Esophagus muscularis mucosa (tissue), 4 donors: ENCODE results near the gene VWA7. TPM values are rescaled to one million over a fixed set of nuclear protein-coding genes. Genes with fewer than 3 reads are reported as not detected.

Experiments
- DNase-seq: peaks from one replicate; pipeline ENCODE4 v3.0.0-alpha.2; 2017; ENCODE audit errors: extremely low spot score
- H3K27ac ChIP-seq, 4 donors: fragments of 200-600 bp; sonication (generic); replicated peaks in 1 of 4; 1 replicate in 3 of 4; 2 replicates in 1 of 4; pipeline ENCODE4 v1.5.1; 2016 to 2019; ENCODE audit warnings: mild to moderate bottlenecking in 1 of 4
- H3K27me3 ChIP-seq, 4 donors: fragments of 200-600 bp; sonication (generic); one replicate each; pipeline versions ENCODE4 v1.5.1 to v1.6.0; 2016 to 2019
- H3K36me3 ChIP-seq, 4 donors: fragments of 200-600 bp; sonication (generic); one replicate each; pipeline ENCODE4 v1.5.1; 2016 to 2019
- H3K4me1 ChIP-seq, 4 donors: fragments of 200-600 bp; sonication (generic); one replicate each; pipeline ENCODE4 v1.5.1; 2016 to 2019
- H3K4me3 ChIP-seq, 4 donors: fragments of 200-600 bp; sonication (generic); 1 replicate in 2 of 4; 2 replicates in 2 of 4; pipeline ENCODE4 v1.5.1; 2016 to 2019; ENCODE audit warnings: mild to moderate bottlenecking in 4 of 4, moderate library complexity in 1 of 4
- H3K9me3 ChIP-seq, 4 donors: fragments of 200-600 bp; sonication (generic); 1 replicate in 3 of 4; 2 replicates in 1 of 4; pipeline ENCODE4 v1.5.1; 2016 to 2019
- EP300 ChIP-seq: sonication (generic); formaldehyde crosslinking; IDR thresholded peaks from one replicate; pipeline ENCODE4 v1.6.1; 2017; ENCODE audit warnings: antibody characterized with exemption
- POLR2A ChIP-seq: fragments of 450-650 bp; IDR thresholded peaks from one replicate; pipeline ENCODE4 v1.6.1; 2017; ENCODE audit warnings: antibody characterized with exemption, moderate library complexity, mild to moderate bottlenecking, low read depth
- POLR2AphosphoS5 ChIP-seq, 2 donors: sonication (generic); formaldehyde crosslinking; IDR thresholded peaks; one replicate each; pipeline ENCODE4 v1.6.1; 2017; ENCODE audit warnings: antibody characterized with exemption in 2 of 2
- WGBS: methylation state at CpG from one replicate; pipeline ENCODE4 v1.1.5; 2018; 5-methylcytosine and 5-hydroxymethylcytosine counted together
- intact Hi-C: fragments of 100-400 bp; cut with DNase I; formaldehyde crosslinking; loops from one replicate; pipeline ENCODE4 v1.15.1; 2023
- total RNA-seq, 4 donors: library from RNA; depleted of rRNA; stranded (reverse); fragments of >200 nt; gene quantifications; one replicate each; pipeline versions ENCODE4 v1.1.0 to v1.2.1, GENCODE V29; 2016
- TF ChIP-seq, protein P1 (sequence below), 3 experiments: fragments of 200-600 bp in 2 of 3; fragments of 450-650 bp in 1 of 3; sonication (generic) in 2 of 3; IDR thresholded peaks; one replicate each; pipeline ENCODE4 v1.5.1; 2017 to 2019; ENCODE audit warnings: antibody characterized with exemption in 3 of 3, mild to moderate bottlenecking in 2 of 3, moderate library complexity in 1 of 3

Gene VWA7
- total RNA-seq, 4 donors from 2014 or later = 0.40 to 0.50 (median 0.45) TPM; not detected in 1

DNA sequence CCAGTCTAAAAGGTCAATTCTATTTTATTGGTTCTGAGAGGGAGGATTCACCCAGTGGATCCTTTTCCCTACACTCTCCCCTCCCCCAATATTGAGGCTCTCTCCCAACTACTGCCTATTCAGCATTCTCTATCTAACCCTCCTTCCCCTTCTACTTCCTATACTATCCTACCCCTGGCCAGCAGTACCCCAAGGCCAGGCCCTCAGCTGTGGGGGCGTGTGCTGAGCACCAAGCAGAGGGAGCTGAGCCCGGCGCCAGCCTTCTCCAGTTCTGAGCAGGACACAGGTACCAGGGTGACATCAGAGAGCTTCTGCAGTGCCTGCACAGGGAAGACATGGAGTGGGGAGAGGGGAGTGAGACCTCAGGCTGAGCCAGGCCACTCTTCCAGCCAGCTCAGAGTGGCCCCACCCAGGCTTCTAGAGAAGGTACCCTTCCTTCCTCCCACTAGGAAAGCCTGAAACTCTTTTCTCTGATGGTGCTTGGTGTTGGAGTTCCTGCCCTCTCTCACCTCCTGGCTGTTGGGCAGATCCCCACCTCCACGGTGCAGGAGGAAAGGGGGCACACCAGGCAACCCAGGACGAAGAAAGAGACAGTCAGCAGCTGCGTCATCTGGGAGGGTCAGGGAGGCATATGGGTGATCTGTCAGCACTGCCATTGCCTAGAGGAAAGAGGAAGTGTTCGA, 50.0 kb downstream of the VWA7 start:
- peaks cover 29 to 56% (median 44%) of the 10 kb centered on the region in 4 donors for H3K36me3 ChIP-seq
- 65% methylated on average over 7 of the region's 7 CpGs for WGBS
- DNase-seq = no peak

DNA sequence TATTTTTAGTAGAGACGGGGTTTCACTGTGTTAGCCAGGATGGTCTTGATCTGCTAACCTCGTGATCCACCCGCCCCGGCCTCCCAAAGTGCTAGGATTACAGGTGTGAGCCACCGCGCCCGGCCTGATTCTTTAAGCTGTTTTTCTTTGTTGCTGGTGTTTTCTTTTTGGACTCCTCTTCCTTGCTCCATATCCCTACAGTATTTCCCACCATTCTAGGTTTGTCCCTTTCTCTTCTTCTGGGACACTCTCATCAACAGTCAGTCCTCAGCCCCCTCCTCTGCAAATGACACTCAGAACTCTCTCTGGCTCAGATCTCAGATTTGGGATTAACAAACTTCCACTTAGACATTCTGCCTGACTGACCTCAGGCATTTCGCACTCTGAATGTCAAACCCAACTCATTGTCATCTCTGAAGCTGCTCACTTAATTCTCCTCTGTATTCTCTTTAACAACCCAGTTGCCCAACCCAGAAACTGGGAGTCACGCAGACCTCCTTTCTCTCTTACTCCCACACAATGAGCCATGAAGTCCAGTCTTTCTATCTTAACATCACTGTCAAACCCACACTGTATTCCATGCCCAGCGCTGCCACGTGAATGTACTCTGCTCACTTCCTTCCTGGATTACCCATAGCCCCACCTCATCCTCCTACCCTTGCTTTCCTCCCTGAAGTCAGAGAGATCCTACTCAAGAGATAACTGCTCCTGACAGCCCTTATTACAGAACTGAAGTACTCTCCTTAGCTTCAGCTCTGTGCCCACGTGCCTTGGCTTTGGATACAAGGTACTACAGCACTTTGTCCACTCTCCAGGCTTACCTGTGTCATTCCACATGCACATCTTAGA, 51.4 kb downstream of the VWA7 start:
- TF ChIP-seq POLR2AphosphoS5 (IDR thresholded peaks at IDR 0.05) (peak in 1 of 2 donors; percentile 4), POLR2A (no peak), EP300 (no peak)
- TF ChIP-seq, protein P1, sequence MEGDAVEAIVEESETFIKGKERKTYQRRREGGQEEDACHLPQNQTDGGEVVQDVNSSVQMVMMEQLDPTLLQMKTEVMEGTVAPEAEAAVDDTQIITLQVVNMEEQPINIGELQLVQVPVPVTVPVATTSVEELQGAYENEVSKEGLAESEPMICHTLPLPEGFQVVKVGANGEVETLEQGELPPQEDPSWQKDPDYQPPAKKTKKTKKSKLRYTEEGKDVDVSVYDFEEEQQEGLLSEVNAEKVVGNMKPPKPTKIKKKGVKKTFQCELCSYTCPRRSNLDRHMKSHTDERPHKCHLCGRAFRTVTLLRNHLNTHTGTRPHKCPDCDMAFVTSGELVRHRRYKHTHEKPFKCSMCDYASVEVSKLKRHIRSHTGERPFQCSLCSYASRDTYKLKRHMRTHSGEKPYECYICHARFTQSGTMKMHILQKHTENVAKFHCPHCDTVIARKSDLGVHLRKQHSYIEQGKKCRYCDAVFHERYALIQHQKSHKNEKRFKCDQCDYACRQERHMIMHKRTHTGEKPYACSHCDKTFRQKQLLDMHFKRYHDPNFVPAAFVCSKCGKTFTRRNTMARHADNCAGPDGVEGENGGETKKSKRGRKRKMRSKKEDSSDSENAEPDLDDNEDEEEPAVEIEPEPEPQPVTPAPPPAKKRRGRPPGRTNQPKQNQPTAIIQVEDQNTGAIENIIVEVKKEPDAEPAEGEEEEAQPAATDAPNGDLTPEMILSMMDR (IDR thresholded peaks at IDR 0.05) = no peak
- 88% methylated on average over 12 of the region's 12 CpGs for WGBS
- peaks cover 17 to 41% (median 30%) of the 10 kb centered on the region in 4 donors for H3K36me3 ChIP-seq
- H3K27me3 ChIP-seq = no peaks in the 10 kb centered on the region
- H3K4me1 ChIP-seq = peaks cover 12 to 33% (median 31%) of the 10 kb centered on the region in 4 donors
- no peaks in the 10 kb centered on the region for H3K9me3 ChIP-seq
- intact Hi-C loops = loop anchor here (5.0 kb wide), 1 partner anchor 42 kb away; no protein-coding TSS in a partner anchor
- DNase-seq = no peak
- H3K27ac ChIP-seq = peak overlapping the region in 1 of 4 donors; percentile 22
- no peak overlapping the region for H3K4me3 ChIP-seq

More for the DNA sequence above, 50.0 kb downstream of the VWA7 start:
- no peaks in the 10 kb centered on the region for H3K27me3 ChIP-seq
- TF ChIP-seq POLR2A (no peak), POLR2AphosphoS5 (IDR thresholded peaks at IDR 0.05) (no peak), EP300 (no peak)
- TF ChIP-seq, protein P1 (IDR thresholded peaks at IDR 0.05) = no peak
- H3K9me3 ChIP-seq = no peaks in the 10 kb centered on the region
- peaks cover 16 to 42% (median 38%) of the 10 kb centered on the region in 4 donors for H3K4me1 ChIP-seq
- intact Hi-C loops = loop anchor here (5.0 kb wide), 1 partner anchor 40 kb away; no protein-coding TSS in a partner anchor
- H3K27ac ChIP-seq = peak overlapping the region; percentile 93 to 99 (median 97)
- no peak overlapping the region for H3K4me3 ChIP-seq

DNA sequence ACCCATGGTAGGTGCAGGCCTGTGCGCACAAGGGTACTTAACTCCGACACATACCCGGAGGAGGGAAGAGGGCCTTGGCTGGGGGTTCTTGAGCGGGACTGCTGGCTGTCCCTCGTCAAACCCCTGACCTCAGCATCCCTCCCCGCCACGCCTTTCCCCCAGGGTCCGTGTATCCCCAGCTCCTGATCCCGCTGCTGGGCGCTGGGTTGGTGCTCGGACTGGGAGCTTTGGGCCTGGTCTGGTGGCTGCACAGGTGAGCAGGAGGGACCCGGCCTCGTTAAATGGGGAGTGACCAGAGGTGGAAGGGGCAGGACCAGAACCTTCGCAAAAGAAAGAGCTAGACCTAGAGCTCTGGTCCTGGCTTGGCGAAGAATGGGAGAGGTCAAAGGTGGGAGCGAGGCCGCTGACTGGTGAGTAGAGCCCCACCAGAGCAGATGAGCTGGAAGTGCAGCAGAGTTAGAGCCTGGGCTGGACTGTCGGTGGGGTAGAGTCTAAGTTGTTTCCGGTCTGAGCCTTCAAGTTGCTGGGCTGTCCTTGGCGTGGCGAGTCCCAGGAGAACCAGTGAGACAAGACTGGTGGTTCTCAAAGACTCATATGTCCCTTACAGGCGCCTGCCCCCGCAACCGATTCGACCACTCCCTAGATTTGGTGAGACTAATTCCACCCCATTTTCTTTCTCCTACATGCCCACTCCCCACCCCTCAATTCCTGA, 53.0 kb downstream of the VWA7 start:
- no peak overlapping the region for H3K27ac ChIP-seq
- intact Hi-C loops = no loop called here
- H3K4me1 ChIP-seq = peaks cover 12 to 26% (median 24%) of the 10 kb centered on the region in 4 donors
- WGBS = 89% methylated on average over 25 of the region's 25 CpGs
- no peak for DNase-seq
- no peaks in the 10 kb centered on the region for H3K27me3 ChIP-seq
- peaks cover 17 to 39% (median 27%) of the 10 kb centered on the region in 4 donors for H3K36me3 ChIP-seq
- H3K9me3 ChIP-seq = no peaks in the 10 kb centered on the region
- TF ChIP-seq POLR2AphosphoS5 (IDR thresholded peaks at IDR 0.05) = no peak
- TF ChIP-seq EP300 = no peak
- TF ChIP-seq, protein P1 (IDR thresholded peaks at IDR 0.05) = no peak
- no peak for TF ChIP-seq POLR2A
- no peak overlapping the region for H3K4me3 ChIP-seq

DNA sequence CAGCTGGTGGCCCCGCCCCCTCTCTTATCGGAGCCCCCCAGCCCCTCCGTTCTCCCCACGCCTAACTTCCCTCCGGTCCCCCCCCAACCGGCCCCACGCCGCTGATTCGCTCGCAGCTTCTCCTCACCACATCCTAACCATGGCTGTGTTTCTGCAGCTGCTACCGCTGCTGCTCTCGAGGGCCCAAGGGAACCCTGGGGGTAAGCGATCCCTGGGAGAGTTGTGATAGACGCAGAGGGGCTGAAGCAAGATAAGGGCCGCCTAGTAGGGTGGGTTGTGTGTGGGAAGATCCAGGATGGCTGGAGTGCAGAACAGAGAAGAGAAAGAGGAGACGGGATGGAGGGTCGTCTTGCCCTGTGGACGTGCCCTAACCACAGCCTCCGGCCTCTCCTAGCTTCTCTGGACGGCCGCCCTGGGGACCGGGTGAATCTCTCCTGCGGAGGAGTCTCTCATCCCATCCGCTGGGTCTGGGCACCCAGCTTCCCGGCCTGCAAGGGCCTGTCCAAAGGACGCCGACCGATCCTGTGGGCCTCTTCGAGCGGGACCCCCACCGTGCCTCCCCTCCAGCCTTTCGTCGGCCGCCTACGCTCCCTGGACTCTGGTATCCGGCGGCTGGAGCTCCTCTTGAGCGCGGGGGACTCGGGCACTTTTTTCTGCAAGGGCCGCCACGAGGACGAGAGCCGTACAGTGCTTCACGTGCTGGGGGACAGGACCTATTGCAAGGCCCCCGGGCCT, 53.7 kb downstream of the VWA7 start, which contains the start of gene MPIG6B:
Gene MPIG6B (plus strand): TSS at position 129 of the 735 bp plus-strand sequence. CDS start 11 bp downstream, at position 140.
- Histone ChIP-seq H3K27ac (no peak within 1 kb of the TSS), H3K4me3 (no peak within 1 kb of the TSS), H3K4me1 (peaks cover 6 to 19% (median 17%) of the 10 kb centered on the region in 4 donors), H3K9me3 (no peaks in the 10 kb centered on the region), H3K27me3 (no peaks in the 10 kb centered on the region), H3K36me3 (peaks cover 17 to 39% (median 26%) of the 10 kb centered on the region in 4 donors)
- intact Hi-C loops = no loop called here
- WGBS = 78% methylated on average over 46 of the region's 46 CpGs
- TF ChIP-seq POLR2AphosphoS5 (IDR thresholded peaks at IDR 0.05) (no peak), POLR2A (no peak), EP300 (no peak)
- TF ChIP-seq, protein P1 (IDR thresholded peaks at IDR 0.05) = no peak
- DNase-seq = no peak
